Keratinocyte (primary cell): ENCODE data around the gene DVL2. TPM values are rescaled to one million over a fixed set of nuclear protein-coding genes. Genes with fewer than 3 reads are reported as not detected.

Experiments
- DNase-seq: peaks from one replicate; pipeline ENCODE4 v3.0.0-alpha.2; 2011; ENCODE audit warnings: low read depth, missing footprints, low spot score
- FAIRE-seq: peaks from 2 replicates; lab custom pipeline; 2011; peaks lifted over from hg19 to GRCh38; lab: Jason Lieb, UNC
- H2AFZ ChIP-seq: 2 replicates; pipeline ENCODE4 v1.6.0; 2012; ENCODE audit warnings: low read length, control low read depth, inconsistent platforms; ENCODE audit not compliant: control insufficient read depth
- H3K27ac ChIP-seq: 2 replicates; pipeline ENCODE4 v1.5.1; 2011; ENCODE audit warnings: low read length; ENCODE audit not compliant: control insufficient read depth, insufficient read depth
- H3K27me3 ChIP-seq: 3 replicates; pipeline ENCODE4 v1.6.0; 2011; ENCODE audit warnings: low read length; ENCODE audit not compliant: control insufficient read depth, insufficient read depth; ENCODE audit errors: extremely low read depth
- H3K36me3 ChIP-seq, 2 experiments: 2 replicates in 1 of 2; 3 replicates in 1 of 2; pipeline ENCODE4 v1.5.1; 2011; ENCODE audit warnings: low read length in 2 of 2, mild to moderate bottlenecking in 1 of 2; ENCODE audit not compliant: control insufficient read depth in 2 of 2, insufficient read depth in 2 of 2; ENCODE audit errors: extremely low read depth in 1 of 2
- H3K4me1 ChIP-seq: 3 replicates; pipeline ENCODE4 v1.5.1; 2011; ENCODE audit warnings: low read length; ENCODE audit not compliant: control insufficient read depth, insufficient read depth; ENCODE audit errors: extremely low read depth
- H3K4me2 ChIP-seq: 3 replicates; pipeline ENCODE4 v1.6.0; 2011; ENCODE audit warnings: low read depth, low read length; ENCODE audit not compliant: control insufficient read depth, insufficient read depth; ENCODE audit errors: extremely low read depth
- H3K4me3 ChIP-seq, 3 experiments: fragments of 200-600 bp in 1 of 3; sonication (generic) in 1 of 3; 2 replicates in 2 of 3; 3 replicates in 1 of 3; pipeline ENCODE4 v1.5.1; 2011 to 2016; ENCODE audit warnings: low read length in 3 of 3, mild to moderate bottlenecking in 3 of 3, control low read depth in 2 of 3, inconsistent platforms in 1 of 3, low read depth in 1 of 3, mixed read lengths in 1 of 3, mixed run types in 1 of 3, moderate library complexity in 1 of 3; ENCODE audit not compliant: control insufficient read depth in 2 of 3, insufficient read depth in 2 of 3; ENCODE audit errors: extremely low read depth in 1 of 3
- H3K79me2 ChIP-seq: 2 replicates; pipeline ENCODE4 v1.6.0; 2012; ENCODE audit warnings: low read length; ENCODE audit not compliant: control insufficient read depth, insufficient read depth
- H3K9ac ChIP-seq: 3 replicates; pipeline ENCODE4 v1.6.0; 2011; ENCODE audit warnings: low read length; ENCODE audit not compliant: control insufficient read depth, insufficient read depth; ENCODE audit errors: extremely low read depth
- H3K9me1 ChIP-seq: 3 replicates; pipeline ENCODE4 v1.6.0; 2011; ENCODE audit warnings: low read length; ENCODE audit not compliant: control insufficient read depth, insufficient read depth; ENCODE audit errors: extremely low read depth
- H3K9me3 ChIP-seq: 2 replicates; pipeline ENCODE4 v1.5.1; 2012; ENCODE audit warnings: low read depth, low read length; ENCODE audit not compliant: control insufficient read depth
- H4K20me1 ChIP-seq: 3 replicates; pipeline ENCODE4 v1.6.0; 2011; ENCODE audit warnings: low read length; ENCODE audit not compliant: control insufficient read depth, insufficient read depth; ENCODE audit errors: extremely low read depth
- CTCF ChIP-seq, 3 experiments: IDR thresholded peaks in 1 of 3; conservative IDR thresholded peaks in 1 of 3; optimal IDR thresholded peaks in 1 of 3; 2 replicates in 2 of 3; 3 replicates in 1 of 3; pipeline versions ENCODE3 to v1.5.1; 2011; ENCODE audit warnings: low read length in 3 of 3, mild to moderate bottlenecking in 3 of 3, moderate library complexity in 2 of 3, control low read depth in 1 of 3, inconsistent platforms in 1 of 3; ENCODE audit not compliant: insufficient read depth in 2 of 3; ENCODE audit errors: extremely low read depth in 1 of 3
- EZH2 ChIP-seq: IDR thresholded peaks from one replicate; pipeline ENCODE4 v1.6.1; 2012; ENCODE audit warnings: inconsistent platforms, mild to moderate bottlenecking, low read length, moderate library complexity
- dilution Hi-C: fragments of 300-500 bp; cut with MboI; formaldehyde crosslinking; loops from one replicate; pipeline ENCODE4 v1.7.0; 2020; ENCODE audit warnings: low sequenced_read_pairs; ENCODE audit not compliant: extremely low pct_ligation_motif_present
- polyA plus RNA-seq, 5 experiments: library from polyadenylated mRNA; depleted of rRNA in 3 of 5; stranded (reverse) in 3 of 5; stranded (forward) in 1 of 5; unstranded in 1 of 5; fragments of >200 nt; gene quantifications; 1 replicate in 1 of 5; 2 replicates in 3 of 5; 3 replicates in 1 of 5; pipeline versions ENCODE4 v1.2.1 to v1.2.3, GENCODE V29; 2011 to 2012; ENCODE audit warnings: missing spikeins in 2 of 5, low read depth in 1 of 5, low replicate concordance in 1 of 5

DVL2 gene
- polyA plus RNA-seq, 1 donor (not counting 4 experiments of a cell fraction or from before 2014, with no cell fraction given) = 3.7 TPM

- peak overlapping the region; percentile 83 for H3K4me2 ChIP-seq
- dilution Hi-C loops = no loop called here
- H4K20me1 ChIP-seq = no peaks in the 10 kb centered on the region
Observed at GRCh38 chr17:7205561-7205960, 28.8 kb downstream of the DVL2 start.

GRCh38 chr17:7204828-7205461 lies 29.4 kb downstream of the DVL2 start:
- Histone ChIP-seq H3K27ac (peak overlapping the region; percentile 20), H2AFZ (peak overlapping the region; percentile 84), H3K27me3 (no peaks in the 10 kb centered on the region), H3K4me2 (peak overlapping the region; percentile 83), H3K79me2 (no peaks in the 10 kb centered on the region), H4K20me1 (no peaks in the 10 kb centered on the region), H3K9me1 (no peaks in the 10 kb centered on the region), H3K4me1 (peaks cover 5% of the 10 kb centered on the region), H3K9ac (peak overlapping the region; percentile 52), H3K9me3 (no peaks in the 10 kb centered on the region), H3K4me3 (peak overlapping the region; percentile 32 to 68 (median 32)), H3K36me3 (no peaks in the 10 kb centered on the region)
- dilution Hi-C loops = no loop called here
- DNase-seq (no peak), FAIRE-seq (no peak)
- TF ChIP-seq EZH2 (no peak), CTCF (optimal IDR thresholded peaks at IDR 0.05 in 1 of 3, IDR thresholded peaks at IDR 0.05 in 1 of 3, conservative IDR thresholded peaks at IDR 0.05 in 1 of 3; ENCODE audit: extremely low read depth in 1 of 3, insufficient read depth in 2 of 3, low read length in 3 of 3) (no peak)

More at GRCh38 chr17:7205561-7205960, 28.8 kb downstream of the DVL2 start:
- peaks cover 5% of the 10 kb centered on the region for H3K4me1 ChIP-seq
- TF ChIP-seq EZH2 (no peak), CTCF (optimal IDR thresholded peaks at IDR 0.05 in 1 of 3, IDR thresholded peaks at IDR 0.05 in 1 of 3, conservative IDR thresholded peaks at IDR 0.05 in 1 of 3; ENCODE audit: extremely low read depth in 1 of 3, insufficient read depth in 2 of 3, low read length in 3 of 3) (no peak)
- H3K79me2 ChIP-seq = no peaks in the 10 kb centered on the region
- no peak for FAIRE-seq
- no peaks in the 10 kb centered on the region for H3K36me3 ChIP-seq
- peak overlapping the region in 1 of 3 experiments; percentile 68 for H3K4me3 ChIP-seq
- H2AFZ ChIP-seq = peak overlapping the region; percentile 84
- no peaks in the 10 kb centered on the region for H3K27me3 ChIP-seq
- H3K9me1 ChIP-seq = no peaks in the 10 kb centered on the region
- no peak for DNase-seq
- H3K27ac ChIP-seq = no peak overlapping the region
- H3K9me3 ChIP-seq = no peaks in the 10 kb centered on the region
- peak overlapping the region; percentile 52 for H3K9ac ChIP-seq
